Skin epidermis (tissue), 12 donors: ENCODE measurements around the gene TAT.
"Not testable (repeated sequence)": the region's sequence is repeated elsewhere in the genome, so short reads cannot be mapped to it uniquely, and the experiment has no call there.

Source experiments
- H3K27ac ChIP-seq, 21 experiments: fragments of 200-600 bp; sonication (generic) in 11 of 21; one replicate each; pipeline ENCODE4 v1.5.0; 2020; ENCODE audit warnings: mild to moderate bottlenecking in 3 of 21, inconsistent platforms in 2 of 21, moderate library complexity in 2 of 21
- H3K4me3 ChIP-seq, 7 experiments: fragments of 200-600 bp; sonication (generic) in 2 of 7; one replicate each; pipeline ENCODE4 v1.5.0; 2020; ENCODE audit warnings: inconsistent platforms in 2 of 7, mild to moderate bottlenecking in 2 of 7, moderate library complexity in 1 of 7

The TAT gene

GRCh38 chr16:71576971-71577370 lies at the start of gene TAT:
Gene TAT, minus strand, starts transcription at chr16:71577092. Its CDS starts 677 bp downstream, at chr16:71576415.
- no peak within 1 kb of the TSS for H3K27ac ChIP-seq
- no peak within 1 kb of the TSS for H3K4me3 ChIP-seq

- H3K4me3 ChIP-seq = peak within 1 kb of the TSS; percentile 39 to 70 (median 42)
- H3K27ac ChIP-seq = peak within 1 kb of the TSS in 17 of 21 experiments; percentile 2 to 77 (median 34)
Measured at GRCh38 chr16:71626018-71626857, 49.3 kb upstream of the TAT start, which contains the start of gene MARVELD3. Gene MARVELD3, plus strand, starts transcription at chr16:71626184. Its CDS starts 46 bp downstream, at chr16:71626230.

GRCh38 chr16:71625113-71625850 lies 48.4 kb upstream of the TAT start:
- peak overlapping the region in 1 of 7 experiments; percentile 48 for H3K4me3 ChIP-seq
- peak overlapping the region in 1 of 21 experiments; percentile 3 for H3K27ac ChIP-seq

GRCh38 chr16:71623597-71623996 lies 46.7 kb upstream of the TAT start:
- H3K4me3 ChIP-seq = no peak overlapping the region
- H3K27ac ChIP-seq = no peak overlapping the region

GRCh38 chr16:71622088-71622487 lies 45.2 kb upstream of the TAT start:
- Histone ChIP-seq H3K4me3 (no peak overlapping the region), H3K27ac (no peak overlapping the region)

- no peak overlapping the region for H3K27ac ChIP-seq
Measured at GRCh38 chr16:71618429-71618828, 41.5 kb upstream of the TAT start.

GRCh38 chr16:71614956-71615355 lies 38.1 kb upstream of the TAT start:
- not testable (repeated sequence) for H3K4me3 ChIP-seq, H3K27ac ChIP-seq

More at GRCh38 chr16:71618429-71618828, 41.5 kb upstream of the TAT start:
- no peak overlapping the region for H3K4me3 ChIP-seq

GRCh38 chr16:71610936-71611871 lies 34.3 kb upstream of the TAT start:
- no peak overlapping the region for H3K4me3 ChIP-seq
- no peak overlapping the region for H3K27ac ChIP-seq

GRCh38 chr16:71610447-71610846 lies 33.6 kb upstream of the TAT start:
- H3K27ac ChIP-seq = no peak overlapping the region
- H3K4me3 ChIP-seq = no peak overlapping the region

GRCh38 chr16:71609066-71609465 lies 32.2 kb upstream of the TAT start:
- H3K4me3 ChIP-seq = no peak overlapping the region
- H3K27ac ChIP-seq = no peak overlapping the region

- no peak overlapping the region for H3K27ac ChIP-seq
Measured at GRCh38 chr16:71600822-71601221, 23.9 kb upstream of the TAT start.

GRCh38 chr16:71598426-71598825 lies 21.5 kb upstream of the TAT start:
- not testable (repeated sequence) for H3K4me3 ChIP-seq

More at GRCh38 chr16:71600822-71601221, 23.9 kb upstream of the TAT start:
- no peak overlapping the region for H3K4me3 ChIP-seq

GRCh38 chr16:71595340-71595826 lies 18.5 kb upstream of the TAT start:
- H3K27ac ChIP-seq, H3K4me3 ChIP-seq: not testable (repeated sequence)

More at GRCh38 chr16:71598426-71598825, 21.5 kb upstream of the TAT start:
- H3K27ac ChIP-seq = not testable (repeated sequence)

- no peak overlapping the region for H3K27ac ChIP-seq
Measured at GRCh38 chr16:71594000-71594646, 17.2 kb upstream of the TAT start.

GRCh38 chr16:71593048-71593999 lies 16.4 kb upstream of the TAT start:
- Histone ChIP-seq H3K27ac (no peak overlapping the region), H3K4me3 (no peak overlapping the region)

More at GRCh38 chr16:71594000-71594646, 17.2 kb upstream of the TAT start:
- H3K4me3 ChIP-seq = no peak overlapping the region

- no peak overlapping the region for H3K27ac ChIP-seq
- no peak overlapping the region for H3K4me3 ChIP-seq
Measured at GRCh38 chr16:71591917-71592316, 15.0 kb upstream of the TAT start.

GRCh38 chr16:71590584-71590983 lies 13.7 kb upstream of the TAT start:
- no peak overlapping the region for H3K4me3 ChIP-seq
- H3K27ac ChIP-seq = no peak overlapping the region

GRCh38 chr16:71590071-71590470 lies 13.2 kb upstream of the TAT start:
- not testable (repeated sequence) for H3K4me3 ChIP-seq, H3K27ac ChIP-seq
